ENCODE results near the gene MAP1B.

MAP1B gene

DNA sequence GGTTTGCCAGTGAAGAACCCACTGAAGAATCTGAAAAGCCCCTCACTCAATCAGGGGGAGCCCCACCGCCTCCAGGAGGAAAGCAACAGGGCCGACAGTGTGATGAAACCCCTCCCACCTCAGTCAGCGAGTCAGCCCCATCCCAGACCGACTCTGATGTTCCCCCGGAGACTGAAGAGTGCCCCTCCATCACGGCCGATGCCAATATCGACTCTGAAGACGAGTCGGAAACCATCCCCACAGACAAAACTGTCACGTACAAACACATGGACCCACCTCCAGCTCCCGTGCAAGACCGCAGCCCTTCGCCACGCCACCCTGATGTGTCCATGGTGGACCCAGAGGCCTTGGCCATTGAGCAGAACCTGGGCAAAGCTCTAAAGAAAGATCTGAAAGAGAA is 92.4 kb downstream of the MAP1B start:
- DNase-seq, result no peak

GRCh38 chr5:72202331-72202825 is 95.1 kb downstream of the MAP1B start:
- no peak for DNase-seq

GRCh38 chr5:72203251-72203845 is 96.1 kb downstream of the MAP1B start:
- DNase-seq, result no peak

- no peak for DNase-seq
Observed at GRCh38 chr5:72204946-72205345, 97.7 kb downstream of the MAP1B start.

- no peak for DNase-seq
Observed at GRCh38 chr5:72205431-72206009, 98.2 kb downstream of the MAP1B start.

- DNase-seq, result no peak
Observed at GRCh38 chr5:72206160-72206559, 98.9 kb downstream of the MAP1B start.

GRCh38 chr5:72206994-72207393 is 99.7 kb downstream of the MAP1B start:
- no peak for DNase-seq

DNA sequence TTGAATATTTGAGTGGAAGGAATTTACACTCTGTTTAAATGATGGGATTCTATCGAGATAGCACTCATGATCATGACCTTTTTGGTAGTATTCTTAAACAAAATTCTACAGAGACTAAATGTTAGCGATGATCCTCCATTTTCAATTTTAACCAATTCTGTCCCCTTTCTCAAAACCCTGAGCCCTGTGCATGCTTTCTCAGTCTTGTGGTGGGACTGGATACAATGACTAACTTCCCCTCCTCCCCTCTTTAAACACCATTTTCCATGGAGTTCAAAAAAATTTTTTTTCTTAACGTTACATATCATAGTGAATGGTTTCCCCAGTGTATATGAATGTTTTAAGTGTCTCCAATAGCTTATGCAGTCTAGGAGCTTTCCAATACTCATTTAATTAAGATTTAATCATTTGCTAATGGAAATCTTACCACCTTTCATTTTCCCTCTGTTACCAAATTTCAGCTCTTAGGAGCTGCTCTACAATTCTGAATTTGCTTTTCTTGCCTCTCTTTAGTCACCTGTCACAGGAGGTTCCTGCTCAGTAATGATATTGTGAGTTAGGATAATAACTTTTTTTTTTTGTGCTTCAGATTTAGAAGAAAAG is 101.2 kb downstream of the MAP1B start:
- DNase-seq, result no peak

GRCh38 chr5:72209147-72210115 is 102.2 kb downstream of the MAP1B start:
- no peak for DNase-seq

GRCh38 chr5:72210888-72211678 is 103.8 kb downstream of the MAP1B start:
- DNase-seq, result no peak

DNA sequence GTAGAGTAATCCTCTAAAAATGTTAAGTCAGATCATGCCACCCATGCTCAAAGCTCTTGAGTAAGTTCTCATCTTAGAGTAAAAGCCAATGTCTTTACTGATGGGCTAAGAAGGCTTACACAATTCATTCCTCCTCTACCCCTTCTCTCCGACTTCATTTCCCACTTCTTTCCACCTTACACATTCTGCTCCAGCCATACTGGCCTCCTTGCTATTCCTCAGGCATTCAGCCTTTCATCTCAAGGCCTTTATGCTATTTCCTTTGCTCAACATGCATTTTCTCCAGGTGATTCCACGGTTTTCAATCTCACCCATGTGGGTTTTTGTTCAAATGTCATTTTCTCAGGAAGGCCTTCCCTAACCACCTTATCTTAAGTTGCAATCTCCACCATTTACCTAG is 104.9 kb downstream of the MAP1B start:
- DNase-seq, result no peak

- no peak for DNase-seq
Observed at GRCh38 chr5:72213482-72213881, 106.2 kb downstream of the MAP1B start.

GRCh38 chr5:72214168-72214567 is 106.9 kb downstream of the MAP1B start:
- no peak for DNase-seq

DNA sequence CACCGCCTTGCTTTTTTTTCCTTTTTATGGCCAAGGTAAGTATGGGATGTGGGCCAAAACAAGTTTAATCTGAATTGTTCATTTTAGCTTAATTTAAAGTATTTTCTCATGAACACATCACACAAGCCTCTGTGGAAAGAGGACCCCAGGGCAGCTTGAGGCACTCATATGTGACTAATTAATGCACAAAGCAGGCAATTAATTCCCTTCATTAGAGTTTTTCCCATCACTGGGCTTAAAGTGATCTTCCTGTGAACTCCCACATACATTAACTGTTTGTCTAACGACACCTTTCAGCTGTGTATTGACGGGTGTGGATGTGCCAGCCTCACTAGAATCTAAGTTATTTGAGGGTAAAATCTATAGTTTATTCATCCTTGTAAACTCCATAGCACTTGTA is 109.5 kb downstream of the MAP1B start:
- no peak for DNase-seq

- DNase-seq, result no peak
Observed at GRCh38 chr5:72221099-72221498, 113.8 kb downstream of the MAP1B start.

DNA sequence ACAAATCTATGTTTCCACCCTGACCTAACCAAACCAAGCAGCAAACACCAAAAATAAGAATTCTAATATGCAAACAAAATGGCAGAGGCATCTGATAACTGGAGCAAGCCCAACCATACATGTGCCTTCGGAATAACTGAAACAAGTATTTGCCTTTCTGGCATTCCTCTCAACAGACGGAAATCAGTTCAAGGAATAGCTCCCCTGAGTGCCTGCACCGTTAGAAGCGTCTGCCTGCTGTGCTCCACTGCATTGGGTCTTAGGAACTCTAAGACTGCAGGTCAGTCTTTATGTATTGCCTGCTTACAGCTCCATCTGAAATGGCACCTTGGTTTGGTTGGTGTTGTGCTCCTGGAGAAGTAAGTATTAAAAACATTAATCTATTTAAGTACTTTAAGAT is 114.3 kb downstream of the MAP1B start:
- DNase-seq, result no peak

DNA sequence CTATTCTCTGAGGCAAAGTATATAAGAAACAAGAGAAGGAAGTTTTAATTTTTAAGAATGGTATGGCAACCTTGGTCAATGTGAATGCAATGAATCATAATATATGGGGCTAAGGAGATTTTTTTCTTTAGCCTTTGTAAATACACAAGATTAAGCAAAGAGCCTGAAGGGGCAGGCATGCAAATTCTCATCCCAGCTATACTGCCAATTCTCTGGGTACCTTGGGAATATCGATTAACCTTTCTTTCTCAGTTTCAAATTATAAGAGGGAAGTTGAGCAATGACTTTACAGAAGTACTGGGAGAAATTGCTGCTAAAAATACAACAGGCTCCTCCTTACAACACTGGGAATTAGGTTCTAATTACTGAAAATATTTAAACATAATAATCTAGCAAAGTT is 115.2 kb downstream of the MAP1B start:
- DNase-seq, result no peak

- DNase-seq, result no peak
Observed at GRCh38 chr5:72223371-72223770, 116.1 kb downstream of the MAP1B start.

DNA sequence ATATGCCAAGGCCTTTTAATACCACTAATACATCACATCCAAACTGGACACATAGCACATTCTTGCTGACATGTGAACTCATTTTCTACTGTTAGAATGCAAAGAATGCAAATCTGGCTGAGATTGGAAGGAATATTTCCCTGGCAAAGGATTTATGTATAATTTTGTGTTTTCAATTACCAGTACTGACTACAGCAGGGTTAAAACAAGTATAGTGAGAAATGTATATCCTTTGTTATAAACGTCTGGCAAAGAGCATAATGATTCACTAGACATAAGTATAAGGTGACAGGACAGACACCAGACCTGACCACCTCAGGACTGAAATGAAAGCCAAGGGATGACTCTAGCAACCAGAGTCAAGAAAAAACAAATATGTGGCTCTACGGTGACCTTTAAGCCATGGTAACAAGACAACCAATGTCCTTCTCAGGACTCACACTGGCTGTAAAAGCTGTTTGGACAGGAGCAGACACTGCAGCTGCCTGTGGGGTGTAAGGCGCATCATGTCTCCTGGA is 117.7 kb downstream of the MAP1B start:
- DNase-seq, result no peak

DNA sequence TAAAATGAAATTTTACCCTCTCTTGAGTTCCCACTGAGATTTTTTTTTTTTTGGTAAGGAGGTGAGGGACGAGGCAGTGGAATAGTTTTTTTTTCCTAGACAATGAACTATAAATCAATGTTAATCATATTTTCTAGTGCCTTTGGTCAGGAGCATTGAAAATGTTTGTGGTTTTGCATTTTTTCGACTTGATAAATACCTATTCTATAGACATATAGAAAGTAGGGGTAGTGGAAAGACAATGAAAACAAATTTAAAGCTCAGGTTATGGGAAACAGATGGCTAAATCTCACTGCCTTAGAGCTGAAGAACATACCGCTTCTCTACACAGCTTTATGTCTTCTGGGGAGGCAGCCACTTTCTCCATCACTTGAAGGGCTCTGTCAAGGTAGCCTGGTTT is 118.5 kb downstream of the MAP1B start:
- no peak for DNase-seq

DNA sequence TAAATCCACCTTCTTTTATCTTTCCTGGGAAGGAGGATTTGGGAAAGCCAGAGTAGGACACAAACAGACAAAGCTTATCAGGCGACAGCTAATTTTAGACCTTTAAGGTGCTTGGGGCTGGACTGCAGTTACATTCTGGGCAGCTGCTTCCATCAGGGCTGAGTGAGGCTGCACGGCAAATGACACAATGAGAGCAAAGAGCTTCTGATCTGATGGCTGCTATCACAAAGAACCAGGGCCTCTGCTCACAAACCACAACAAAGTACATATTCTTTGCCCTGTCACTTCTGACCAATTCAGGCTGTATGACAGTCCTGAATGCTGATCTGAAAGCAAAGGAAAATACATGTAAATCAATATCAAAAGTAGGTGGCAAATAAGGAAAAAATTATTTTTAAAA is 119.7 kb downstream of the MAP1B start:
- no peak for DNase-seq

GRCh38 chr5:72228960-72229359 is 121.7 kb downstream of the MAP1B start:
- no peak for DNase-seq

All from NCI-H1417 treated with DMSO at 0.1 percent for 48 hours (cell line).